Measurements from ENCODE around the gene ATP1A2. TPM values are rescaled to one million over a fixed set of nuclear protein-coding genes. Genes with fewer than 3 reads are reported as not detected.

ATP1A2 gene
- total and polyA plus RNA-seq, 3 donors from 2014 or later: 13.2 to 27.9 (median 14.2) TPM

DNA sequence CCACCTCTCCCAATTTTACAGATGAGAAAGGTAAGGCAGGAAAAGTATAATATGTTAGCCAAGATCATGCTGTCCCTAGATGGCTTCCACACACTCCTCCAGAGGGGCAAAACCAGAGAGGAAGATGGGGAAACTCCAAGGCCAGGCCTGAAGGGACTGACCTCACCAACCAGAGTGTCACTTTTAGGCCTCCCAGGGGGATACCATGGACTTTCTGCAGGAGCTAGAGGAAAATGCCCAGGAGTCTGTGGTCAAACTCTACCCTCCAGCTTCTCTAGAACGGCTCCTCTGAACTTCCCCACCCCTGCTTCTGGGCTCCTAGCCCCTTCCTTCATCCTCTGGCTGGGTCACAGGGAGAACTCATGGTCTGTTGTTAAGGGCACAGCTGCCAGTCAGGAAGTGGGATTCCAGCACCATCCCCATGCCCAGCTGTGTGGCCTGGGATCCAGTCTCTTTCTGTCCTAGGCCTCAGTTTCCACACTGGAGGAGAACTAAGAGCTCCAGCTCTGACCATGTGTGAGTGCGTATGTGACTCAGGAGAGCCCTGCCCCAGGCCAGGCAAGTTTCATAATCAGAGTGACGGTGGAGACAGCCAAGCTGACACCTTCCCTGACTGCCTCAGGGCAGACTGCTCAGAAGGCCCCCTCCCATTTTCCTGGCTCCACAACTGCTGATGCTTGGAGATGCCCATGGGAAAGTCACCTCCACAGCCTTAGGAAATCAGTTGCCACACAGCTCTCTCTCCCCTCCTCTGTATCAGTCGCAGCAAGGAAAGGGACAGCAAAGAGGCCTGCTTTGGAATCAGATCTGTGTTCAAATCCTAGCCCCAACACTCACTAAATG is 19.1 kb upstream of the ATP1A2 start:
- no peak for TF ChIP-seq POLR2A (IDR thresholded peaks at IDR 0.05)
- TF ChIP-seq, protein P1, sequence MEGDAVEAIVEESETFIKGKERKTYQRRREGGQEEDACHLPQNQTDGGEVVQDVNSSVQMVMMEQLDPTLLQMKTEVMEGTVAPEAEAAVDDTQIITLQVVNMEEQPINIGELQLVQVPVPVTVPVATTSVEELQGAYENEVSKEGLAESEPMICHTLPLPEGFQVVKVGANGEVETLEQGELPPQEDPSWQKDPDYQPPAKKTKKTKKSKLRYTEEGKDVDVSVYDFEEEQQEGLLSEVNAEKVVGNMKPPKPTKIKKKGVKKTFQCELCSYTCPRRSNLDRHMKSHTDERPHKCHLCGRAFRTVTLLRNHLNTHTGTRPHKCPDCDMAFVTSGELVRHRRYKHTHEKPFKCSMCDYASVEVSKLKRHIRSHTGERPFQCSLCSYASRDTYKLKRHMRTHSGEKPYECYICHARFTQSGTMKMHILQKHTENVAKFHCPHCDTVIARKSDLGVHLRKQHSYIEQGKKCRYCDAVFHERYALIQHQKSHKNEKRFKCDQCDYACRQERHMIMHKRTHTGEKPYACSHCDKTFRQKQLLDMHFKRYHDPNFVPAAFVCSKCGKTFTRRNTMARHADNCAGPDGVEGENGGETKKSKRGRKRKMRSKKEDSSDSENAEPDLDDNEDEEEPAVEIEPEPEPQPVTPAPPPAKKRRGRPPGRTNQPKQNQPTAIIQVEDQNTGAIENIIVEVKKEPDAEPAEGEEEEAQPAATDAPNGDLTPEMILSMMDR (IDR thresholded peaks at IDR 0.05): no peak
- no peak overlapping the region for H3K27ac ChIP-seq
- H3K4me1 ChIP-seq: peaks cover 23% of the 10 kb centered on the region
- 76 to 82% methylated on average over 4 of the region's 4 CpGs for WGBS, 2 donors
- intact Hi-C loops (cut with DNase I; ENCODE audit: low total_unique reads): no loop called here
- DNase-seq: no peak
- no peak overlapping the region for H3K4me3 ChIP-seq
- H3K36me3 ChIP-seq (ENCODE audit: low read depth, missing control alignments): no peaks in the 10 kb centered on the region
- H3K9me3 ChIP-seq: no peaks in the 10 kb centered on the region
- no peaks in the 10 kb centered on the region for H3K27me3 ChIP-seq

DNA sequence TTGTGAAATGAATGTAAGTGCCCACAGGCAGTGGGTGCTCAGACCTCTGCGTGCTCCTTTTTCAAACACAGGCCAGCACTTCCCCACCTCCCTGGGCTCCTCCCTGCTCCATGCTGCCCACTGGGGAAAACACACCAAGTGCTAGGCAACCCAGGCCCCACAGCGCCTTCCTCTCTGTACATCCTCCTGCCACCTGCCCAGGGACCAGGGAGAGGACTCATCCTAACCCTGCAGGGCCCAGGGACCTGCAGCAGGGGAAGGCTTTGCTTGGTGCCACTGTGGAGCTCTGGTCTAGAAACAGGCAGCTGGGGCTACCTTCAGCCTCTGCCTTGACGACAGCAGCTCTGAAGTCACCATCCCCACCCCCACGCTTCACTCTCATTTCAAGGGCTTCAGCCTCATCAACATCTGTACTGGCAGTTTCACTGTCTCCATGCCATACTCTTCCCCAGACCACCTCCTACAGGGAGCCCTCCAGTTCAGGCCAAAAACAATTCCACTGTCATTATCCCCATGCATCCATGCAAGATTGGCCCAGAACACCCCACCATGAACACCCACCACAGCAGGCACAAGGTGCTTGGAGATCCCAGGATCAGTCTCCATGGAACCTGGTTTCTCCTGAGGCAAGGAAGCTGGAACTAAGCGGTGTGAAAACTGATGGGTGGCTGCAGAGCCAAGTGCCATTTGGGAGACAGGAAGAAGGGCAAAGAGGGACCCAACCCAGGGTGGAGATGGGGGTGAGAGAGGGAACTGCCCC is 18.2 kb upstream of the ATP1A2 start:
- TF ChIP-seq POLR2A (IDR thresholded peaks at IDR 0.05): no peak
- TF ChIP-seq, protein P1 (IDR thresholded peaks at IDR 0.05): no peak
- no peaks in the 10 kb centered on the region for H3K36me3 ChIP-seq (ENCODE audit: low read depth, missing control alignments)
- intact Hi-C loops (cut with DNase I; ENCODE audit: low total_unique reads): no loop called here
- WGBS, 2 donors: 62 to 63% methylated on average over 5 of the region's 5 CpGs
- no peaks in the 10 kb centered on the region for H3K27me3 ChIP-seq
- H3K9me3 ChIP-seq: no peaks in the 10 kb centered on the region
- H3K4me1 ChIP-seq: peaks cover 31% of the 10 kb centered on the region
- H3K4me3 ChIP-seq: peak overlapping the region; percentile 78 to 94
- H3K27ac ChIP-seq: no peak overlapping the region
- DNase-seq: no peak

DNA sequence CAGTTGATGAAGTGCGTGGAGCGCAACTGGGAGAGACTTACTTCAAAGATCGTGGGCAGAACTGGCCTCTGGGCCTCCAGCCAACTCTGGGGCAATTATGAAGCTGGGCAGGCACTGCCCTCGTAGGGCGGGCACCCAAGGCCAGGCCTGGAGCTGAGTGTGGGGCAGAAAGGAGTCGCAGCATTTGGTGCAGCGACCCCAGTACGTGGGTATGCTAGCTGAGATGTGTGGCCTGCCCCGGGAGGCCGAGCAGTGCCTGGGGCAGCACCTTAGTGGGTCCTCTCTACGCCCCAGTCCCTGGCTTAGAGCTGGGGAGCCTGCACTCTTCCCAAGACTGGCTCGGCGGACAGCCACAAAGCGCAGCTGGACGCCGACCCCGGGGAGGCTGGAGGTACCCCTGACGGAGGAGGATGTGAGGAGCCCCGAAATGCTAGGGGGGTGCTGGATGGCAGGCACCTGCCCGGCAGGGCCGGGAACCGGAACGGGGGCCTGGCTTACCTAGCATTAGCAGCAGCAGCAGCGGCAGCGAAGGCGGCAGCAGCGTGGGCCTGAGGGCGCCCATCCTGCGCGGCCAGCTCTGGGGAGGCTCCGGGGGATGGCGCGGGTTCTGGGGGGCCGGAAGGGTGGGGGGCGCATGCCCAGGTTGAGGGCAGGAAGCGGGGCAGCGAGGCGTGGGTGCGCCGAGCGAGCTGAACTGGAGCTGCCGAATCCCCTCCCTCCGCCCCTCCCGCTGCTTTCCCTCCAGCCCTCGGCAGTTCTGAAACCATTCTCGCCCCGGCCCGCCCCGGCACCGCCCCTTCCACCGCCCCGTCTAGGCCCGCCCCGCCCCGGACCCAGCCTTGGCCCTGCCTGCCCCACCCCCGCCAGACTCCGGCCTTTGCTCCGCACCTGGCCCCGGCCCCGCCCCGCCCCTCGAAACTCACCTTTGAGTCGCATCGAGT is 17.4 kb upstream of the ATP1A2 start, which contains the start of gene IGSF8:
TSS of gene IGSF8 (minus strand) at position 709 of the 941 bp plus-strand sequence. CDS start at position 562, 147 bp downstream.
- TF ChIP-seq, protein P1 (IDR thresholded peaks at IDR 0.05): no peak
- no peak for TF ChIP-seq POLR2A (IDR thresholded peaks at IDR 0.05)
- Histone ChIP-seq H3K4me1 (peaks cover 38% of the 10 kb centered on the region), H3K4me3 (peak within 1 kb of the TSS; percentile 78 to 94), H3K36me3 (ENCODE audit: low read depth, missing control alignments) (no peaks in the 10 kb centered on the region), H3K27me3 (no peaks in the 10 kb centered on the region), H3K9me3 (no peaks in the 10 kb centered on the region), H3K27ac (peak within 1 kb of the TSS; percentile 89 to 92)
- peak; percentile 90 for DNase-seq
- intact Hi-C loops (cut with DNase I; ENCODE audit: low total_unique reads): no loop called here
- WGBS, 2 donors: 1 to 5% methylated on average over 9 to 35 of the region's 64 CpGs

DNA sequence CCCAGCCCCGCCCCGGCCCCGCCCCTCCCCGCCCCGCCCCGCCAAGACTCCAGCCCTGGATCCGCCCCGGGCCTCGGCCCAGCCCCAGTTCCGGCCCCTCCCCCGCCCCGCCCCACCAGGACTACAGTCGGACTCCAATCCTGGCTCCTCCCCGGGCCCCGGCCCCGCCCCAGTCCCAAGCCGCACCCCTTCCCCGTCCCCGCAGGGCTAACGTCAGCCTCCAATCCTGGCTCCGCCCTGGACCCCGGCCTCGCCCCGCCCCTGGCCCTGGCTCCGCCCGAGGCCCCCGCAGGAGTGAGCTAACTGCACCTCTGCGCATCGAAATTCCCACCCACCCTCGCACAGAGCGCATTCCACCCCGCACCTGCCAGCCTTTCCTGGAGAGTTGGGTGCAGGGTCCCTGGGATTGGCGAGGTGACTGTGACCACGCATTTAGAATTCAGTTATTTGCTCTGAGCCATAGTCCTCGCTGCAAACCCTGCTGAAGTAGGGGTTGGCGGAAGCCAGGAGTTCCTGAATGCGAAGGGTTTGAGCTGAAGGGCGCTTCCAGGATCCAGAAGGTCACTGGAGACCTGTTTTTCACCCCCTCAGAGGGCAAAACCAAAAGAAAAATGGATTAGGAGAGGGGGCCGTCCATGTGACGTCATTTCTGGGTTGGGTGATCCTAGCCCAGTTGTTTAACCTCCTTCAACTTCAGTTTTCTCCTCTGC is 16.6 kb upstream of the ATP1A2 start:
- no peaks in the 10 kb centered on the region for H3K27me3 ChIP-seq
- H3K4me3 ChIP-seq: peak overlapping the region; percentile 78 to 94
- TF ChIP-seq, protein P1 (IDR thresholded peaks at IDR 0.05): no peak
- no peak for TF ChIP-seq POLR2A (IDR thresholded peaks at IDR 0.05)
- WGBS, 2 donors: 6 to 9% methylated on average over 8 to 16 of the region's 40 CpGs
- peaks cover 38% of the 10 kb centered on the region for H3K4me1 ChIP-seq
- intact Hi-C loops (cut with DNase I; ENCODE audit: low total_unique reads): no loop called here
- DNase-seq: peak; percentile 98
- H3K9me3 ChIP-seq: no peaks in the 10 kb centered on the region
- H3K36me3 ChIP-seq (ENCODE audit: low read depth, missing control alignments): no peaks in the 10 kb centered on the region
- peak overlapping the region; percentile 89 to 92 for H3K27ac ChIP-seq
